WTC11 (cell line): ENCODE results near the gene JMJD8.

ENCODE experiments used
- CTCF ChIP-seq: fragments of 200-600 bp; IDR thresholded peaks from 2 replicates; pipeline ENCODE4 v1.8.0; 2022; ENCODE audit warnings: antibody characterized with exemption
- MAX ChIP-seq: sonication (generic); formaldehyde crosslinking; IDR thresholded peaks from 2 replicates; pipeline ENCODE4 v1.8.0; 2022; ENCODE audit warnings: mild to moderate bottlenecking, missing genetic modification reagents
- OVOL2 ChIP-seq: fragments of 250-450 bp; sonication (Bioruptor Pico); IDR thresholded peaks from 2 replicates; pipeline ENCODE4 v1.9.0; 2021; ENCODE audit warnings: mild to moderate bottlenecking, borderline replicate concordance
- USF1 ChIP-seq: sonication (generic); formaldehyde crosslinking; IDR thresholded peaks from 2 replicates; pipeline ENCODE4 v1.8.0; 2022; ENCODE audit warnings: mild to moderate bottlenecking, missing genetic modification reagents
- ZNF281 ChIP-seq: sonication (generic); formaldehyde crosslinking; IDR thresholded peaks from 2 replicates; pipeline ENCODE4 v1.8.0; 2023; ENCODE audit warnings: mild to moderate bottlenecking, missing genetic modification reagents

- TF ChIP-seq CTCF (peak; percentile 96), USF1 (CRISPR knock-in tag) (no peak), ZNF281 (no peak), MAX (peak; percentile 28; the same call in 1 of the 2 replicates), OVOL2 (no peak)
Observed at GRCh38 chr16:711548-712320, 27.6 kb upstream of the JMJD8 start.
